A673 (cell line): ENCODE measurements around the gene LANCL1. TPM values are rescaled to one million over a fixed set of nuclear protein-coding genes. Genes with fewer than 3 reads are reported as not detected.

Experiments
- BruUV-seq: library from RNA; stranded (reverse); fragments of 400-500 nt; replicated peaks from 2 replicates; lab custom pipeline; 2021; lab: Mats Ljungman, UMichigan
- CTCF ChIA-PET: fragments of 300-600 bp; sonication (Branson Sonifier 250); formaldehyde crosslinking; loops from one replicate; lab custom pipeline; 2022; ENCODE audit warnings: antibody characterized with exemption; lab: Charles Lee
- POLR2A ChIA-PET: fragments of 300-600 bp; sonication (Branson Sonifier 250); formaldehyde crosslinking; loops from one replicate; lab custom pipeline; 2022; ENCODE audit warnings: antibody characterized with exemption; ENCODE audit not compliant: low non-redundant PET; lab: Charles Lee
- DNase-seq: peaks from one replicate; pipeline ENCODE4 v3.0.0-alpha.2; 2015; ENCODE audit warnings: low spot score
- H3K27ac ChIP-seq: fragments of 200-600 bp; sonication (generic); 2 replicates; pipeline ENCODE4 v1.5.1; 2016; ENCODE audit warnings: mixed run types, low read depth, mild to moderate bottlenecking, mixed read lengths, antibody characterized with exemption, low read length; ENCODE audit not compliant: poor library complexity, severe bottlenecking
- H3K27me3 ChIP-seq: fragments of 200-600 bp; sonication (generic); replicated peaks from 2 replicates; pipeline ENCODE4 v1.6.1; 2017; ENCODE audit warnings: mixed run types, low read depth, mild to moderate bottlenecking, mixed read lengths, antibody characterized with exemption, low read length; ENCODE audit not compliant: insufficient read depth, poor library complexity
- H3K36me3 ChIP-seq: fragments of 200-600 bp; sonication (generic); 2 replicates; pipeline ENCODE4 v1.6.1; 2016; ENCODE audit warnings: mixed run types, mild to moderate bottlenecking, mixed read lengths, antibody characterized with exemption, low read length; ENCODE audit not compliant: insufficient read depth, poor library complexity, severe bottlenecking
- H3K4me1 ChIP-seq: fragments of 200-600 bp; sonication (generic); 2 replicates; pipeline ENCODE4 v1.6.1; 2017; ENCODE audit warnings: mixed run types, mild to moderate bottlenecking, mixed read lengths, antibody characterized with exemption, low read length; ENCODE audit not compliant: insufficient read depth, poor library complexity, severe bottlenecking
- H3K4me3 ChIP-seq: fragments of 200-600 bp; sonication (generic); 2 replicates; pipeline ENCODE4 v1.5.1; 2016; ENCODE audit warnings: low read depth, mixed run types, mild to moderate bottlenecking, mixed read lengths, low read length; ENCODE audit not compliant: poor library complexity, severe bottlenecking
- H3K9me3 ChIP-seq: fragments of 200-600 bp; sonication (generic); 2 replicates; pipeline ENCODE4 v1.6.1; 2016; ENCODE audit warnings: mixed run types, low read depth, mild to moderate bottlenecking, mixed read lengths, antibody characterized with exemption, low read length; ENCODE audit not compliant: poor library complexity, severe bottlenecking
- CTCF ChIP-seq: fragments of 300-800, 200-600 bp; sonication (generic); conservative IDR thresholded peaks from 2 replicates; pipeline ENCODE4 v1.5.1; 2017; ENCODE audit warnings: low read depth, mild to moderate bottlenecking, antibody characterized with exemption, low read length, moderate library complexity, mixed read lengths
- EZH2 ChIP-seq: fragments of 200-600 bp; sonication (generic); IDR thresholded peaks from 2 replicates; pipeline ENCODE4 v1.6.1; 2017; ENCODE audit warnings: borderline replicate concordance, low read depth, mild to moderate bottlenecking, mixed read lengths, antibody characterized with exemption, low read length; ENCODE audit not compliant: poor library complexity, severe bottlenecking
- intact Hi-C: fragments of 100-400 bp; cut with micrococcal nuclease; formaldehyde crosslinking; loops from one replicate; pipeline ENCODE4 v1.10.0; 2022; ENCODE audit not compliant: unreplicated experiment
- total RNA-seq: library from RNA; stranded (reverse); gene quantifications from 2 replicates; pipeline ENCODE4 v1.2.3, GENCODE V29; 2021

The LANCL1 gene
- total RNA-seq, 1 experiment from 2014 or later: 55.6 TPM

GRCh38 chr2:210522399-210522798, 45.8 kb upstream of the LANCL1 start:
- intact Hi-C loops: no loop called here
- no TSS peak for BruUV-seq
- POLR2A ChIA-PET: no interaction called here
- H3K4me1 ChIP-seq: no peaks in the 10 kb centered on the region
- H3K4me3 ChIP-seq: no peak overlapping the region
- H3K36me3 ChIP-seq: no peaks in the 10 kb centered on the region
- TF ChIP-seq CTCF (no peak), EZH2 (no peak)
- no peaks in the 10 kb centered on the region for H3K9me3 ChIP-seq
- H3K27ac ChIP-seq: no peak overlapping the region
- CTCF ChIA-PET: no interaction called here
- no peaks in the 10 kb centered on the region for H3K27me3 ChIP-seq
- DNase-seq: no peak

GRCh38 chr2:210519594-210519993, 43.0 kb upstream of the LANCL1 start:
- CTCF ChIA-PET: no interaction called here
- POLR2A ChIA-PET: no interaction called here
- BruUV-seq: no TSS peak

GRCh38 chr2:210517264-210517663, 40.7 kb upstream of the LANCL1 start:
- Histone ChIP-seq H3K4me3 (no peak overlapping the region), H3K9me3 (no peaks in the 10 kb centered on the region), H3K27me3 (no peaks in the 10 kb centered on the region), H3K27ac (no peak overlapping the region), H3K4me1 (no peaks in the 10 kb centered on the region), H3K36me3 (no peaks in the 10 kb centered on the region)
- BruUV-seq: no TSS peak
- DNase-seq: no peak
- POLR2A ChIA-PET: no interaction called here
- intact Hi-C loops: no loop called here
- CTCF ChIA-PET: no interaction called here
- TF ChIP-seq EZH2 (no peak), CTCF (no peak)

More at GRCh38 chr2:210519594-210519993, 43.0 kb upstream of the LANCL1 start:
- intact Hi-C loops: no loop called here
- TF ChIP-seq CTCF: no peak
- no peak for TF ChIP-seq EZH2
- H3K27me3 ChIP-seq: no peaks in the 10 kb centered on the region
- H3K27ac ChIP-seq: no peak overlapping the region
- no peaks in the 10 kb centered on the region for H3K4me1 ChIP-seq
- DNase-seq: no peak
- H3K4me3 ChIP-seq: no peak overlapping the region
- H3K36me3 ChIP-seq: no peaks in the 10 kb centered on the region
- no peaks in the 10 kb centered on the region for H3K9me3 ChIP-seq
